HK-2 (cell line): ENCODE results near the gene LSM14B.
"Not testable (repeated sequence)": the region's sequence is repeated elsewhere in the genome, so short reads cannot be mapped to it uniquely, and the experiment has no call there.

Experiments
- DNase-seq: peaks from one replicate; pipeline ENCODE4 v3.0.0-alpha.2; 2018; ENCODE audit not compliant: unreplicated experiment

Gene LSM14B

DNA sequence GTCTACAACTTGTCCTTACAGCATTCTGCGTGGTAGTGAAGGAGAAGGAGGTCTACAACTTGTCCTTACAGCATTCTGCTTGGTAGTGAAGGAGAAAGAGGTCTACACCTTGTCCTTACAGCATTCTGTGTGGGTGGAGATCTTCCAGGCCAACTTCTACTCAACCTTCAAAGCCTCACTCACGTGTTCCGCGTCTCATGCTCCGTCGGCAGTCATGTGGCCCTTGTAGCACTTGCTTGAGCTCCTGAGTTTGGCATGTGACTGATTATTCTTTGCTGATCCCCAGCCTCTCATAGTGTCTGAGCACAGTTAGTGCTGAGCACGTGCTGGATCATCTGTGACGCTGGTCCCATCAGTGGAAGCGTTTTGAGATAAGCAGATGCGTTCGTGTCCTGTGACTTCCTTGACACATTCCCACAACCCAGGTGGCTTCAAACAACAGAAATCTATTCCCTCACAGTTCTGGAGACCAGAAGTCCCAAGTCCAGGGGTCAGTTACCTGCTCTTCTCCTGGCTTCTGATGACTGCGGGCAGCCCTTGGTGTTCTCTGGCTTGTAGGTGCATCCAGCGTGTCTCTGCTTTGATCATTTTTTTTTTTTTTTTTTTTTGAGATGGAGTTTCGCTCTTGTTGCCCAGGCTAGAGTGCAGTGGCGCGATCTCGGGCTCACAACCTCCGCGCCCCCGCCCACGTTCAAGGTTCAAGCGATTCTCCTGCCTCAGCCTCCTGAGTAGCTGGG, 23.9 kb downstream of the LSM14B start:
- no peak for DNase-seq

DNA sequence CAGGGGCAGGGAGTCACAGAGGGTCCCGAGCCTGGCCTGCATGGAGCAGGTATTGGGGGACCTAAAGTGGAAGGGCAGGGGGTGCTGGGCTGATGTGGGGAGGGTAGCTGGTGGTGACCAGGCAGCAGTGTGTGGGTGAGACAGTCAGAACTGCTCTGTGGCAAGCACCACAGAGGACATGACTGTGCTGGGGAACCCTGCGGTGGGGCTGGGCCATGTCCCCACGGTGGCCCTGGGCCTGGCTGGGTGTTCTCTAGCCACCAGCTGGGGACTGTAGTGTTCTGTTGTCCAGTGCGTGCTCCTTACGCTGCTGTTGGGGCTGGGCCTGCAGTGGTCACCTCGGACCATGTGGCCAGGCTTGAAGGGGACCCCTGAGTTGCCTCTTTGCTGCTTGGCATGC, 24.9 kb downstream of the LSM14B start:
- DNase-seq: no peak

DNA sequence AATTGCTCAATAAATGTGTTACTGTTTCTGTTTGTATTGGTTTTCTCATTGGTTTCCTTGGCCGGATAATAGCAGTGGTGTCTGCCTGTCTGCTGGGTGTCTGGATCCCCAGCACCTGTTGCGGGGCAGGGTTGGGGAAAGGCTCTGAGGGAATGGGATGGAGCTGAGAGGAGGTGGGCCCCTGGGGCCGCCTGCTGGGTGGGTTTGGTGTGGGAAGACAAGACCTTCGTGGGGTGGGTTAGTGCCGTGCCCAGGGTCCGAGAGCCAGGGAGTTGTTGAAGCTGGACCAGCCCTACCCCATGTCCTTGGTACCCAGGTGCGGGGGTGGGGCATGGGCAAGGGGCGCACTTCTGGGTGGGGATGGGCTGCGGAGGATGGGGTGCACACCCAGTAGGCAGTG, 25.3 kb downstream of the LSM14B start:
- no peak for DNase-seq

DNA sequence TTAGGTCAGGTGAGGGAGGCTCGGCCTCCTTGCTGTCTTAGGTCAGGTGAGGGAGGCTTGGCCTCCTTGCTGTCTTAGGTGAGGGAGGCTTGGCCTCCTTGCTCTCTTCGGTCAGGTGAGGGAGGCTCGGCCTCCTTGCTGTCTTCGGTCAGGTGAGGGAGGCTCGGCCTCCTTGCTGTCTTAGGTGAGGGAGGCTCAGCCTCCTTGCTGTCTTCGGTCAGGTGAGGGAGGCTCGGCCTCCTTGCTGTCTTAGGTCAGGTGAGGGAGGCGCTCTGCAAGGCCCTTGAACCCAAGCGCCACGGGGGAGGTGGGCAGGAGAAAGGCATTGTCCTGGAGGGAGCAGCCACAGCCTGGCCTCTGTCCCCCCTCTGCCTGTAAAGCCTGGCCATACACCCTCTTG, 26.1 kb downstream of the LSM14B start:
- DNase-seq: not testable (repeated sequence)

DNA sequence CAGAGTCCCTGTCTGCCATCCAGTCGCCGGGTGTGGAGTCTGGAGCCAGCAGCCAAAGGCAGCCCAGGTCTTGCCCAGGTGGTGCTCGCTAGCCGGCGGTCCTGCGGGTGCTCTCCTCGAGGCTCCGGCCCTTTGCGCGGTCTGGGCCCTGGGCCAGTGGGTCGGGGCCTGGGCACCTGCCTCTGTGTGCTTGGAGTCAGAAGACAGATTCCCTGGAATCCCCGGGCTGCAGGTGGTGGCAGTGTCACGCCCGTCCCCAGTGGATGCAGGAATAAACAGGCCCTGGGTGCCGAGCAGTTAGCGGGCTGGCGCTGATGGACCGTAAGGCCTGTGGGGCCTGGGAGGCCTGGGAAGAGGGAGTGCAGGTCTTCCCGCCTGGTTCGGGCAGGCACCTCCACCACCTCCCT, 26.6 kb downstream of the LSM14B start:
- DNase-seq: no peak

DNA sequence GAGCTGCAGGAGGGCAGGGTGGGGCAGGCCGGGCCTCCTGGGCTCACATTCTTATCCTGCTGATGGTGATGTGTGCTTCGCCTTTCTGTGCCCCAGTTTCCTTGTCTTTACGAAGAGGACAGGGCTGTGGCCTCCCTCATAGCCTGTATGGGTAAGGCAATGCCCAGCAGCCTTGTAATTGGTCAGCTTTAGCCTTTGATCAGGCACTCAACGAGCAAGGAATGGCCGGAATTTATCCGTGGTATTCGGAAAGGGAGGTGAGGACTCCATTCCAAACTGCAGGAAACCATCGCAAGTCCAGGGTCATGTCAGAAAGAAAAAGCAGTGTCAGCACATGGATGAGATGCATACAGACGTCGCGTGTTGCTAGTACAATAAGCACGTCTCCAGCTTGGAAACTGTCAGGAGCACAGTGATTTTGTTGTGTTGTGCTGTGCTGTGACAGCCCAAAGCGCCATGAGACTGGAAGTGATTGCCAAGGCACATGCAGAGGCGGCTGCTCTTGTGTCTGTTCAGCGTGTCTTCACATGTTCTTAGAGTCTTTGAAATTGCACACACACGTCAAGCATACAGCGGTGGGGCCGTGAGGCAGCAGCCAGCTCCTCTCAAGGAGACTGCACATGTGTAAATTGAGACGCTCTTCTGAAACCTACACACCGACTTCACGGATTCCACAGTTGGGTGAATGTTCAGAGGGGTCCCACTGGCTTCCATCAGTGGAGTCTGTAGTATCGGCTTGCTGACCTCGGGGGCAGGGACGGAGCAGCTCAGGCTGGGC, 27.4 kb downstream of the LSM14B start:
- no peak for DNase-seq

DNA sequence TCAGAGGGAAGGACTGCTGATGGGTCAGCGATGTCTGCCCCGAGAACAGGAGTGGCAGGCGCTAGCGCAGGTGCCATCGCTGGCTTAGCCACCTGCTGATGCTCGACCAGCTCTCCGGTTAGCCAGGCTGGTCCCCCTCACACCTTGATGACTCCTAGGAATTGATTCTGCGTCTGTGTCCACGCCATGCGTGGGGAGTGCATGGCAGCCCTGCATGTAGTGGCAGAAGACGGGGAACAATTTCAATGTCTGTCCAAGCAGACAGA, 28.0 kb downstream of the LSM14B start:
- DNase-seq: no peak

DNA sequence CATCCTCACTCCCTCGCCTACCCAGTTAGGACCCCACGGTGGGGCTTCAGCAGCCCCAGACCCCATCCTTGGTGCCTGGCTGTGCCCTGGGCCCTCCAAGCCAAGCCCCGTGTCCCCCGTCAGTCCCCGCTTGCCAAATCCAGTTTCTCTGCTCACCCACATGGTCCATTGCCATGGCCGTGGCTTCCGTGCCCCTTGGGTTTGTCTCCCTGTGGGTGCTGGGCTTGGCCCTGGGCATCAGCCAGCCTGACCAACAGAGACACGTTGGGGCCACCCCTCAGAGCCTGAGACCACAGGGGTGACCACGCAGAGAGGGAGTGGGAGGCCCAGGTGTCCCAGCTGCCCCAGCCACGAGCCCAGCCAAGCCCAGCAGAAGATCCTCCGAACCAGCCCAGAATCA, 28.9 kb downstream of the LSM14B start:
- no peak for DNase-seq

DNA sequence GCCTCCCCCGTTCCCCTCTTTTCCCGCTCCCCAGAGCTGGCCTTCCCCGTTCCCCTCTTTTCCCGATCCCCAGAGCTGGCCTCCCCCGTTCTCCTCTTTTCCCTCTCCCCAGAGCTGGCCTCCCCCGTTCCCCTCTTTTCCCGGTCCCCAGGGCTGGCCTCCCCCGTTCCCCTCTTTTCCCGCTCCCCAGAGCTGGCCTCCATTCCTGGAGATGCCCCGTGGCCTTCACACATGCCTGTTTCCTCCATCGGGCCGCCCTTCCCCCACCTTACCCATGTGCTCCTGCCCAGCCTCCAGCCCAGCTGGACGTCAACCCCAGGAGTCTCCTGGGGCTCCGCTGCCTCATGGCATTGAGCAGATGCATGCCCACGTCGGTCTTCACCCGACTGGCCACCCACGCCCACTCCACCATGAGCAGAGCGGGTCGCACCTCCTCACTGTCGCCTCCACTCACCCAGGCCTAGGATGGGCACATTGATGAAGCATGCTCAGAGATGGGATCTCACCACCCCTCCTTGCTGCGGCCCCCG, 29.6 kb downstream of the LSM14B start:
- DNase-seq: no peak

DNA sequence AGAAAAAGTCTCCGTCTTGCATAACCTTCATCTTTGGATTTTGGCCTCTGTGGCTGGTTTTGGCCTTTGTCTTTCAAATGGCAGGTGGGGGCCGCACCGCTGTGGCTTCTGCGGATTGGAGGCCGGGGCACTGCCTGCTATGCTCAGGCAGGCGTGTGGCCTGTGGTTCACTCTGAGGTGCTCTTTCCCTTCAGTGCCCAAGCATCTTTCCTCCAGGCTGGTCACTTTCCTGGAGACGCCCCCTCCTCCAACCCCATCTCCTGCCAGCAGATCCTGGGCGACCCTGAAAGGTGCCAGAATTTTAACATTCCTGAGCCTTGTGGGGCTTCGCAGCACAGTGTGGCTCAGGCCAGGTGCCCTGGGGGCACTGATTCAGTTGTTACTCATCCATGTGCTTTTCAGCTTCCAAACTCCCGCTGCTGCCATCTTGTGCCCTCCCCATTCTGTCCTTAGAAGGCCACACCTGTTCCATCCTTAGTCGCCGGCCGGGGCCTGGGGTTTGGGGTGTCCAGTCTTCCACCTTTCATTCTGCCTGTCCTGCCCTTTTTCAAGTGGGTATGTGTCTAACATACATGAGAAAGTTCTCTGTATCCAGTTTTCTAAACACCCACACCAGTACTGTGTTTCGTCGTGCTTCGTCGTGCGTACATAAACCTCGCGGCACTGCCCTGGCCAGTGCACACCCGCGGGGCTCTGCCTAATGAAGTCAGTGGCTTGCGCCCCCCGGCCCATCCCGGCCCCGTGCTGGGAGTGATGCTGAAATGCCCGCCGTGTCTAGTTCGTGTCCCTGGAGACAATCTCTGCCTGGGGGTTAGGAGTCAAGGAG, 33.4 kb downstream of the LSM14B start:
- no peak for DNase-seq

DNA sequence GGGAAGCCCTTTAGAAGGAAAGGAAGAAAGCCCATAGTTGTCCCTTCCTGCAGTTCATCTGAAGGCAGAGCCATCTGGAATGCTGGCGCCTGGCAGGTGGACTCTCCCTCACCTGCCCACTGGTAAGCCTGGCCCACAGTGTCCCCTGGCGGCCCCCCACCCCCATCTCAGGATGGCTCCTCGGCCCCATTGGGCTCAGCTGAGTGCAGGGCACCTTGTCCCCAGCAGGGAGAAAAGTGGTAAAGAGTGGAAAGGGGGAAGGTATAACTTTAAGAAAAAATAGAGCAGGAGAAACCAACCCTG, 33.9 kb downstream of the LSM14B start:
- DNase-seq: no peak

DNA sequence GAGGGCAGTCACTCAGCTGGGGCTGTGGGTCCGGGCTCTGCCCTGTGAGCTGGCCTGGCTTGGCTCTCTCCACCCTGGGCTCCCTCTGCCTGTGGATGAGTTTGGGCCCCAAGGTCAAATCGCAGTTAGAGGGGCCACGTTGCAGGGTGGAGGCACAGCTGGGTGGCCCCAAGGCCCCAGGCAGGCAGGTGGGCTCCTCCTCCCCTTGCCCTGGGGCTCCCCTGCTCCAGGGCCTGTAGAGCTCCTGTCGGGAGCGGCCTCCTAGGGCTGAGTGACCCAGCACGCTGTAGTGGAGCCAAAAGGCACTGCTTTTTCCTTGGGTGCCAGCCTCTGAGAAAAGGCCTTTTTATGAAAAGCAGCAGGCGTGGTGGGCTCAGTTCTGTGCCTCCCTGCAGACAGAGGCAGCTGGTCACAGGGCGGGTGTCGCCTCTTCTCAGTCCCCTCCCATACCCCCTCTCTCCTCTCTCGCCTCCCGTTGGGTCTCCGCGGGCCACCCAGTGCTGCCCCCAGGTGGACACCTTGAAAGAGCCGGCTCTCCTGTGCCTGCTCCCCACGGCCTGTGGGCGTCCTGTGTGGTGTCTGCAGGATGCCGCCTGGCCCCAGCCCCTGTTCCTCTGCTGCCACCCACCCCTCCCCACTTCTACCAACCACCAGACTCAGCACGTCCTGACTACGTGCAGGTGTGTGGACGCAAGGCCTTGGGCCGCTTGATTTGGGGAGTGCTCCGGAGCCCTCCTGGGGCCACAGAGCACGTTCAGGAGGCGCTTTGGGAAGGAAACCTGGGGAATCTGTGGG, 34.5 kb downstream of the LSM14B start:
- peak; percentile 52 for DNase-seq

DNA sequence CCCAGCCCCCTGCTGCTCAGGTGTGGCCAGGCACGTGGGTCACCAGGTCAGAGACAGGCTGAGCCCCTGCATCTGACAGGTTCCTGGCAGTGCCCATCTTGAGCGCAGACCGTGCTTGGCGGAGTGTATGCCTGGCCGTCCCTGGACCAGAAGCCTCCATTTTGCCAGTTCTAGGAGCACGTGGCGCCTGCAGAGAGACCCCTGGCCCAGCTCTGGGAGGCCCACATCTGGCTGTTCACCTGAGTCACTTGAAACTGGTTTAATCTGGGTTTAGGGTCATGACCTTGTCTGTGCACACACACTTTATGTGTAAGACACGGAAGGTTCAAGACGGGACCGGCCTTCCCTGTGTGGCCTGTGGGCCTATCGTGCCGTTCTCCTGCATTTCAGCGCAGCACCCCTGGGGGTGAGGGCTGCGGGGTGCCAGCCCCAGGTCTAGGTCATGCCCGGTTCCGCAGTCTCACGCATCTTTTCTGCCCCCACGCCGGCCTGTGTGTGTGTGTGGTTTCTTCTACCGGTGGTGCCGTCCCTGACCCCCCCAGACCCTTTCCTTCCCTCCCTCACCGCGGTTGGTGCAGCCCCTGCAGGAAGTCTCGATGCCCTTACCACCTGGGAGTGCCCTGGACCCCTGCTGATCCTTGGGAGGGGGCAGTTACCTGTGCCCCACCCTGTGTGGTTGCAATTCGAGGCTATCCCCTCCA, 35.3 kb downstream of the LSM14B start:
- no peak for DNase-seq

DNA sequence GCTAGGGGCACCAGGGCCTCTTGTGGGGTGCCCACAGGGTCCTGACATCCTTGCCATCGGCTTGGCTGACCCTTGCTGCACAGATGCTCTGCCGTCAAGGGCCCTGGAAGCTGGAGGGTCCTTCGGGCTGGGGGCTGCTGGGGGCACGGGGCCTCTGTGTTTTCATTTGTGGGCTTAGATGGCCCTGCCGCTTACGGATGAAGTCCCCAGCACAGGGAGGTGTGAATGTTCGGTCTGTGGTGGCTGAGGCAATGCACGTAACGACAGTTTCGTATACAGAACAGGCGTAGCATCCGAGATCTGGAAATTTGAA, 35.8 kb downstream of the LSM14B start:
- DNase-seq: no peak

DNA sequence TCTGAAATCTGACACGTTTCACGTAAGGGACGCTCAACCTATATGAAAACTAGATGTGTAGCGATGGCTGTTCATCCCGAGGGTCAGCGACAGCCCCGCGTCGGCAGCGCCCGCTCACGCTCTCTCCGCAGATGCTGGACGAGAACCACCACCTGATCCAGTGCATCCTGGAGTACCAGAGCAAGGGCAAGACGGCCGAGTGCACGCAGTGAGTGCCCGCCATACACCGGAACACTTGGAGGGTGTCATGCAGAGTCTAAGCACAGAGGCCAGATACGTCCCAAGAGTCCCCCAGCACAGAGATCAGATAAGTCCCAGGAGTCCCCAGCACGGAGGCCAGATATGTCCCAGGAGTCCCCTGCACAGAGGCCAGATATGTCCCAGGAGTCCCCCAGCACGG, 36.3 kb downstream of the LSM14B start:
- DNase-seq: no peak

DNA sequence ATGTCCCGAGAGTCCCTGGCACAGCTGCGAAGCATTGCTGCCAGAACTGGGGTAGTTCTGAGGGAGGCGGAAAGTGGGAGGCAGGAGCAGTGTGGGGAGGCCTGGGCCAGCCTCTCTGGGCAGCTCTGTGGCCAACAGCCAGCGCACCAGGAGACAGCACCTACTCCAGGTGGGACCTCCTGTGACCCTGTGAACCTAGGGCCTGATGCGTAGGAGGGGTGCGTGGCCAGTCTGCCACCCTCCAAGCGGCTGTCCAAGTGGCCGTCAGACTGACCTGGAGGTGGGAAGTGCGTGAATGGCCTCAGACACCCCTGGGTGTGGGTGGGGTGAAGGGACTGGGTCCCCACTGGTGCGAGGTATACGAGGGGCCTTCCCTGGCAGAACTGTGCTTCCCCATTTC, 36.8 kb downstream of the LSM14B start:
- no peak for DNase-seq

DNA sequence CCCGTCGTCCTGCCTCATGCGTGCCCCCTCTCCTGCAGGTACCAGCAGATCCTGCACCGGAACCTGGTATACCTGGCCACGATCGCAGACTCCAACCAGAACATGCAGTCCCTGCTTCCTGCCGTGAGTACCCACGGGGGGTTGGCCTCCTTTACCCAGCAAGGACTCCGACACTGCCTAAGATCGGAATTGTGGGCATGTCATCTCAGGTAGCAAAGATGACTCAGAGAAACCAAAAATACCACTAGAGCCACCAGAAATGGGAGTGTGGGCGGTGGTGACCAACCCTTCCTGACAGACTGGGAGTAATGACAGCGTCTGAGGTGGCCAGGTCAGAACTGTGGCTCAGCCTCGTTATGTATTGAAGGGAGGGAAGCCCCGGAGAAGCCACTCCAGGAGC, 37.6 kb downstream of the LSM14B start:
- DNase-seq: peak; percentile 89

DNA sequence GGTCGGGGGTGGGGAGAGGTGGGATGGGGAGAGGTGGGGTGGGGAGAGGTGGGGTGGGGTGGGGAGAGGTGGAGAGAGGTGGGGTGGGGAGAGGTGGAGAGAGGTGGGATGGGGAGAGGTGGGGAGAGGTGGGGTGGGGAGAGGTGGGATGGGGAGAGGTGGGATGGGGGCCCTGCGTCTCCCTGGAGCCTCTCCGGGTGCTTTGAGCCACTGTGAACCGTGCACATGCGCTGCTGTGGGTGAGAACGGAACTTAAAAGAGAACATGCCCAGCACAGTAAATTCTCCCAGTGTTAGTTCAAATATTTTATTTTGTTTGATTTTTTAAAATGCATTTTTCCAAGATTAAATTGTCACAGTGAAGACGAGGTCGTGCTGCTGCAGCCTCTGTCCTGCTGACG, 38.0 kb downstream of the LSM14B start:
- no peak for DNase-seq

DNA sequence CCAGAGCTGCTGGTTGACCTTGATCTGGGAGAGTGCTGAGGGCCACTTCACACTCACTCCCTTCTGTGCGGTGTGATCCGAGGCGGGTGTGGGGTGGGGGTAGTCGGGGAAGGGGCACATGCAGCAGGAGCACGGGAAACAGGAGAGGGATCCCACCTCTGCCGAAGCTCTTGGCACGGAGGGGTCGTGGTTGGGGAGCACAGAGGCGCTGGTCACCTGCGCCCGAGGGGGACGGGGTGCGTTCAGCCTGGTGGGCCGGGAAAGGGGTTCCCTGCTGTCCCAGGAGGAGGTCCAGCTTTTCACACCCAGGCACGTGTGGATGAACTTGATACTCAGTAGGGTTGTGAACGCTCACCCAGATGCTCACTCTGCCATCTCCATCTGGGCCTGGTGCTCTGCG, 38.6 kb downstream of the LSM14B start:
- no peak for DNase-seq

DNA sequence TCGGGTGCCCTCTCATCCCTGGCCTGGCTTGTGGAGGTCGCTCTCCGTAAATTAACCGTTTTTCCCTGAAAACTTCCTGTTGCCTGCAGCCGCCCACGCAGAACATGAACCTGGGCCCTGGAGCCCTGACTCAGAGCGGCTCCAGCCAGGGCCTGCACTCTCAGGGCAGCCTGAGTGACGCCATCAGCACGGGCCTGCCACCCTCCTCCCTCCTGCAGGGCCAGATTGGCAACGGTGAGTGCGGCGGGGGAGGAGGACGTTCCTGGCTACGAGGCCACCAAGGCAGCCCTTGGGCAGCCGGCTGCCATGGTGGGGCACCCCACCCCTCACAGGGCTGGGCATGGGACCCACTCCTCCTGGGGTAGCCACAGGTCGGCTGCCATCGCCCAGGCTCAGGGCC, 39.1 kb downstream of the LSM14B start:
- DNase-seq: peak; percentile 92

DNA sequence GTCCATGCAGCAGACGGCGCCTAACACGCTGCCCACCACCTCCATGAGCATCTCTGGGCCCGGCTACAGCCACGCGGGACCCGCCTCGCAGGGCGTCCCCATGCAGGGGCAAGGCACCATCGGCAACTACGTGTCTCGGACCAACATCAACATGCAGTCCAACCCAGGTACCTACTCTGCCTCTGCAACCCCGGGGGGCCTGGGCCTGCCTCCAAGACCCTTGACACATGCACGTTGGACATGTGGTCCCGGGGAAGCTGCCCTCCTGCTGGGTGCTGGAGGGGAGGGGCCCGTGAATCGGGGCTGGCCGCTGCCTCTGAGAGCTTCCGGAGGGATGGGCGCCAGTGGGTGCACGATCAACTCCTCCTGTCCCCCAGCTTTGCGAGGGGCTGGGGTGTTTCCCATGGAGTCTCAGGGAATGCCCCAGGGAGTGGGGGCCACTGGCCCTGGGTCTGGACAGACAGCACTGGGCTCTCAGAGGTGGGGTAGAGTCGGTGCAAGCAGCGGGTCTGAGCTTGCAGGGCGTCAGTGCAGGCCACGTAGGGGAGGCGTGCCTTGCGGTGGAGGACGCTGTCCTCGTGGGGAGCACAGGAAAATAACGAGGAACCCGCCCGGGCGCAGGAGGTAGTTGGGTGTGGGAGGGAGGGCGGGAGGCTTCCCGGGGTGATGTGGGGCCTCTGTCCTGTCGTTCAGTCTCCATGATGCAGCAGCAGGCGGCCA, 40.6 kb downstream of the LSM14B start:
- no peak for DNase-seq
